GM10266 (cell line): Measurements from ENCODE around the gene POLE2.
"Not testable (repeated sequence)": the region's sequence is repeated elsewhere in the genome, so short reads cannot be mapped to it uniquely, and the experiment has no call there.

Experiments
- DNase-seq: peaks from one replicate; pipeline ENCODE4 v3.0.0; 2012; ENCODE audit errors: extremely low spot score
- TF ChIP-seq, protein P1 (sequence below): IDR thresholded peaks from 2 replicates; pipeline ENCODE4 v1.5.1; 2012; ENCODE audit warnings: mild to moderate bottlenecking, low read depth; ENCODE audit not compliant: control insufficient read depth, insufficient read depth; ENCODE audit errors: missing control alignments

Gene POLE2

DNA sequence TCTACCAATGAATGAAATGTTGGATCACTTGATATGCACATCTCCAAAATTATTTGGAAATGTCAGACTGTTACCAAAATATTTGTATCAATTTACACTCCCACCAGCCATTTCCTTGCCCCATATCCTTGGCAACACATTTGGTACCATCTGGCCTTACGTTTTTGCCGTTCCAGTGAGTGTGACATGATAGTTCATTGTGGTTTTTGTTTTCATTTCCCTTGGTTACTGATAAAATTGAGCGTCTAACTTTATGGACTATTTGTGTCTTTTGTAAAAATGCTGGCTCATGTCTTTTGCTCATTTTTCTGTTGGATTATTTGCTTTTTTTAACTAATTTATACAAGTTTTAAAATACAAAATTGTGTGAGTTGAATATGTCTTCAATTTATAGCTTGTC lies 16.0 kb upstream of the POLE2 start:
- TF ChIP-seq, protein P1, sequence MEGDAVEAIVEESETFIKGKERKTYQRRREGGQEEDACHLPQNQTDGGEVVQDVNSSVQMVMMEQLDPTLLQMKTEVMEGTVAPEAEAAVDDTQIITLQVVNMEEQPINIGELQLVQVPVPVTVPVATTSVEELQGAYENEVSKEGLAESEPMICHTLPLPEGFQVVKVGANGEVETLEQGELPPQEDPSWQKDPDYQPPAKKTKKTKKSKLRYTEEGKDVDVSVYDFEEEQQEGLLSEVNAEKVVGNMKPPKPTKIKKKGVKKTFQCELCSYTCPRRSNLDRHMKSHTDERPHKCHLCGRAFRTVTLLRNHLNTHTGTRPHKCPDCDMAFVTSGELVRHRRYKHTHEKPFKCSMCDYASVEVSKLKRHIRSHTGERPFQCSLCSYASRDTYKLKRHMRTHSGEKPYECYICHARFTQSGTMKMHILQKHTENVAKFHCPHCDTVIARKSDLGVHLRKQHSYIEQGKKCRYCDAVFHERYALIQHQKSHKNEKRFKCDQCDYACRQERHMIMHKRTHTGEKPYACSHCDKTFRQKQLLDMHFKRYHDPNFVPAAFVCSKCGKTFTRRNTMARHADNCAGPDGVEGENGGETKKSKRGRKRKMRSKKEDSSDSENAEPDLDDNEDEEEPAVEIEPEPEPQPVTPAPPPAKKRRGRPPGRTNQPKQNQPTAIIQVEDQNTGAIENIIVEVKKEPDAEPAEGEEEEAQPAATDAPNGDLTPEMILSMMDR = no peak
- DNase-seq = no peak

DNA sequence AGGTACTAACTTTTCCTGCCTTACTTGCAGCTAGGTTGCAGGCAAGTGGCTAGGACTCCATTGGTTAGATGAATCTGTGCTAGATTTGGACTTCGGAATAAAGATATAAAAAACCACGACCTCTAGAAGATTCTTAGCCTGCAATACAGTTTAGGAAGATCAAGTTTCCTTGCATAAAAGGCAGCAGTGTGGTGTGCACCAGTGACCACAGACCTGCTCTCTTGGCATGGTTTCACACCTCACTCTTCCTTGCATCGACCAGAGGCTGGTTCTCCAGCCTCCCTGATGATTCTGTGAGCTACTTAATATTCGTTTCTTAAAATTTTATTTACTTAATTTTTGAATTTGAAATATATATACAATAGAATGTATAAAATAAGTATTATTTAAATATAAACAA lies 14.7 kb upstream of the POLE2 start:
- TF ChIP-seq, protein P1 = no peak
- DNase-seq = no peak

DNA sequence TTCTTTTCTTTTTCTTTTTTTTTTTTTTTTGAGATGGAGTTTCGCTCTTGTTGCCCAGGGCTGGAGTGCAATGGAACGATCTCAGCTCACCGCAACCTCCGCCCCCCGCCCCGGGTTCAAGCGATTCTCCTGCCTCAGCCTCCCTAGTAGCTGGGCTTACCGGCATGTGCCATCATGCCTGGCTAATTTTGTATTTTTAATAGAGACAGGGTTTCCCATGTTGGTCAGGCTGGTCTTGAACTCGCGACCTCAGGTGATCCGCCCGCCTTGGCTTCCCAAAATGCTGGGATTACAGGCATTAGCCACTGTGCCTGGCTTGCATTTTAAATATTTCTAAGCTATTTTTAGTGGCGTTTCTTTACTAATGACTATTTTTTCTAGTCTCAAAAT lies 5.7 kb upstream of the POLE2 start:
- not testable (repeated sequence) for DNase-seq

DNA sequence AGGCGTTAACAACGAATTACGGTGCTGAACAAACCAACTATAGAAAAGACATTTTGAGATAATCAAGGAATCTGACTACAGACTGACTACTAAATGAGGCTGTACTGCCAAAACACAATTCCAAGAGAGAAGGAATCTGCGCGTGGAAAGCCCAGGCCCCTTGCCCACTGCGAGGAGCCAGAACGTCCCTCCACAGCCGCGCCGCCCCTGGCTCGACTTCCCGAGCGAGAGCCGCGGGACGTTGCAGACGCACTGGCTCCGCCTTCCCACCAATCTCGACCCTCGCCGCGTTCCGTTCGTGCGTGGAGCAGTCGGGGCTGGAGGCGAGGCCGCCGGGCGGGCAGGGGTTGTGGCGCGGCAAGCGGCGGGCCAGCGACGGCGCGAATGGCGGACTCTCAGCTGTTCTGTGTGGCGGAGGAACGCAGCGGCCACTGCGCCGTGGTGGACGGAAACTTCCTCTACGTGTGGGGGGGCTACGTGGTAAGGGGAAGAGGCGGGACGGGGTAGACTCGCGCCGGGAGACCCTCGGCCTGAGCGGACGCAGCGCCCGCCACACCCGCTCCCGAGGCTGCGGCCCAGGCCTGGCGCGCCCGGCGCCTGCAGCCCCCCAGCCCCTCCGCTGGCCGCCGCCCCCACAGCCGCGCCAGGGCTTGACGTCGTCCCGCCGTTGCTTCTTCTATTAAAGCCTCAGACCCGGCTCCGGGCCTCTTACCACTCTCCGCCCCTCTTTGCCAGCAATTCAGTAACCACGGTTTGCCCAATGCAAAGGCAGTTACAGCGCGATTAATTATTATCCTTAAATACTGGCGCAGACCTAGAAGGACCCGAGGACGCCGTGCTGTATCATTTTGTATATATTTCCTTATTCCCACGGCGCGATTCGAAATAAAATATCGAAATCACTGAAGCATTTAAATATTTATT lies 5.1 kb upstream of the POLE2 start, which contains the start of gene KLHDC1:
Gene KLHDC1 (plus strand): TSS at position 310 of the 924 bp plus-strand sequence. CDS start 75 bp downstream, at position 385.
- DNase-seq = peak; percentile 81
- TF ChIP-seq, protein P1 = no peak

DNA sequence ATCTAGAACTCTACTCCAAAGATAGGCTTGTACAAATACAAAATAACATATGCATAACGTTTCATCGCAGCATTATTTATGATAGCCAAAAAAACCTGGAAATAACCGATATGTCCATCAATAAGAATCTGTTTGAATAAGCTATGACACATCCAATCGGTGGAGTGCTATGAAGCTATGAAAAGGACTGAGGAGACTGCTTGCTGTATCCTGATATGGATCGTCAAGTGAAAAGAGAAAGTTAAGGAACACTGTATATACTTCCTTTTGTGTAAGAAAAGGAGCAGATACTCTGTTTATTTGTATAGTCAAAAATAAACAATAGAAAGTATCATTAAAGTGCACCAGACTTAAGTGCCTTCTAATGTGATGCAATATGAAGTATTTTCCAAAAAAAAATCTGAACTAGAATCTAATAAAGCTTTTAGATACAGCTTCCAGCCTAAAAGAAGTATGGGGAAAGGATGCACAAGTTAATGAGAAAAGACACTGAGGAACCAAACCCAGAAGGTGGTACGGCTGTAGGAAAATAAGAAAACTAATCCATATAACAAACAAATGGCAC lies 4.3 kb upstream of the POLE2 start:
- DNase-seq = peak; percentile 15
- TF ChIP-seq, protein P1 = no peak

DNA sequence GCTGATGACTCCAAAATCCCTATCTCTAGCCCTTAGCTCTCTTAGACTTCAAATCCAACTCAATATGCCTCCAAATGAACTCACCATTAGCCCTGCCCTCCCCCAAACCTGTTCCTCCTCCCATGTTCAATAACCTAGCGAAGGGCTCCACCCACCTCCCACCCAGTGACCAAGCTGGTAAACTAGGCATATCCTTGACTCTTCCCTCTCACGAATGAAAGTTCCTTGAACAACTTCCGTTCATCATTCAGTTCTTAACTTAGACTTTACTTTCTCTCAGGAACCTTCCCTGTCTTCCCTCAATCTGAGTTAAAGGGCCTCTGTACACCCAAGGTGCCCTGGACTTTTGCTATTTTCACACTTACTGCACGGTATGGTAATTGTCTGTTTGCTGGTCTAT lies 3.0 kb upstream of the POLE2 start:
- TF ChIP-seq, protein P1 = no peak
- DNase-seq = no peak

DNA sequence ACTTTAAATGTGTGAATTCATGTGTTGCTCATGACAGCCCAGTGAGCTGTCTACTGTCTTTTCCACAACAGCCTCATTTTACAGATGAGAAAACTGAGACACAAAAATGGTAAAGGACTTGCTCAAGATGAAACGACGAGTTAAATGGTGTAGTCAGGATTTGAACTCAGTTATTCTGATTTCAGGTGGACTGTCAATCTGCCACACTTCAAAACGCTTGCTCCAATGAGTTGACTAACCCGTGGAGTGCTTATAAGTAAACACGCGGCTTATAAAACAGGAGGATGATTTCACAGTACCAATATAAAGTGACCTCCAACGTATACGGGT lies 652 bp upstream of the POLE2 start:
- TF ChIP-seq, protein P1 = no peak
- DNase-seq = no peak
